Endothelial cell of umbilical vein (primary cell): ENCODE results near the gene RPLP1. TPM values are rescaled to one million over a fixed set of nuclear protein-coding genes. Genes with fewer than 3 reads are reported as not detected.

Source experiments
- BruUV-seq: library from RNA; stranded (reverse); fragments of 400-500 nt; replicated peaks from 2 replicates; lab custom pipeline; 2021; lab: Mats Ljungman, UMichigan
- CTCF ChIA-PET: fragments of 300-600, 350-600 bp; sonication (Branson Sonifier 250); formaldehyde crosslinking; loops from one replicate; lab custom pipeline; 2021; ENCODE audit warnings: antibody characterized with exemption, inconsistent platforms; lab: Charles Lee
- POLR2A ChIA-PET: fragments of 300-600, 350-600 bp; sonication (Branson Sonifier 250); formaldehyde crosslinking; loops from one replicate; lab custom pipeline; 2021; ENCODE audit warnings: antibody characterized with exemption, inconsistent platforms; lab: Charles Lee
- DNase-seq: peaks from one replicate; pipeline ENCODE4 v3.0.0-alpha.2; 2011; ENCODE audit warnings: low read depth, low spot score
- FAIRE-seq: peaks from 2 replicates; lab custom pipeline; 2011; peaks lifted over from hg19 to GRCh38; lab: Jason Lieb, UNC
- H2AFZ ChIP-seq: 2 replicates; pipeline ENCODE4 v1.6.0; 2012; ENCODE audit warnings: low read depth, low read length, control low read depth, inconsistent platforms
- H3K27ac ChIP-seq: 2 replicates; pipeline ENCODE4 v1.5.1; 2011; ENCODE audit warnings: low read depth, mild to moderate bottlenecking, control low read depth, low read length, moderate library complexity; ENCODE audit not compliant: insufficient read depth
- H3K27me3 ChIP-seq, 2 experiments: 2 replicates each; pipeline versions ENCODE4 v1.6.0 to v1.6.1; 2011; ENCODE audit warnings: low read length in 2 of 2, mixed read lengths in 1 of 2; ENCODE audit not compliant: control insufficient read depth in 2 of 2, insufficient read depth in 2 of 2
- H3K36me3 ChIP-seq, 2 experiments: 2 replicates in 1 of 2; 3 replicates in 1 of 2; pipeline ENCODE4 v1.5.1; 2011; ENCODE audit warnings: low read length in 2 of 2, mild to moderate bottlenecking in 1 of 2, moderate library complexity in 1 of 2; ENCODE audit not compliant: control insufficient read depth in 2 of 2, insufficient read depth in 2 of 2; ENCODE audit errors: extremely low read depth in 1 of 2
- H3K4me1 ChIP-seq: 3 replicates; pipeline ENCODE4 v1.5.1; 2011; ENCODE audit warnings: mild to moderate bottlenecking, low read length; ENCODE audit not compliant: control insufficient read depth, insufficient read depth; ENCODE audit errors: extremely low read depth
- H3K4me2 ChIP-seq: 2 replicates; pipeline ENCODE4 v1.6.1; 2011; ENCODE audit warnings: low read length, control low read depth, mixed read lengths; ENCODE audit not compliant: insufficient read depth
- H3K4me3 ChIP-seq, 3 experiments: fragments of 200-600 bp in 1 of 3; sonication (generic), shearing (Covaris generic) in 1 of 3; replicated peaks in 1 of 3; 2 replicates each; pipeline ENCODE4 v1.5.1; 2011 to 2016; ENCODE audit warnings: control low read depth in 3 of 3, low read length in 3 of 3, mild to moderate bottlenecking in 2 of 3, inconsistent platforms in 1 of 3, low read depth in 1 of 3, moderate library complexity in 1 of 3; ENCODE audit not compliant: insufficient read depth in 1 of 3
- H3K79me2 ChIP-seq: 2 replicates; pipeline ENCODE4 v1.6.0; 2012; ENCODE audit warnings: low read length, inconsistent platforms; ENCODE audit not compliant: control insufficient read depth, insufficient read depth
- H3K9ac ChIP-seq: replicated peaks from 2 replicates; pipeline ENCODE3; 2011; ENCODE audit warnings: low read length, control low read depth; ENCODE audit not compliant: insufficient read depth; ENCODE audit errors: extremely low read depth
- H3K9me1 ChIP-seq: replicated peaks from 3 replicates; pipeline ENCODE4 v1.6.0; 2011; ENCODE audit warnings: mild to moderate bottlenecking, low read length; ENCODE audit not compliant: control insufficient read depth, insufficient read depth; ENCODE audit errors: extremely low read depth
- H3K9me3 ChIP-seq: replicated peaks from 2 replicates; pipeline ENCODE4 v1.5.1; 2012; ENCODE audit warnings: low read length, inconsistent platforms; ENCODE audit not compliant: control insufficient read depth, insufficient read depth
- H4K20me1 ChIP-seq: replicated peaks from 2 replicates; pipeline ENCODE3; 2011; ENCODE audit warnings: mild to moderate bottlenecking, low read length; ENCODE audit not compliant: control insufficient read depth, insufficient read depth; ENCODE audit errors: extremely low read depth
- CTCF ChIP-seq, 2 donors: IDR thresholded peaks; 1 replicate in 1 of 2; 2 replicates in 1 of 2; pipeline ENCODE4 v1.5.1; 2011; ENCODE audit warnings: low read length in 2 of 2, mild to moderate bottlenecking in 2 of 2, moderate library complexity in 2 of 2, control low read depth in 1 of 2, inconsistent platforms in 1 of 2, low read depth in 1 of 2; ENCODE audit not compliant: insufficient read depth in 1 of 2; ENCODE audit errors: extremely low read depth in 1 of 2
- EZH2 ChIP-seq: IDR thresholded peaks from 2 replicates; pipeline ENCODE4 v1.6.1; 2012; ENCODE audit warnings: borderline replicate concordance, low read depth, mild to moderate bottlenecking, moderate library complexity, low read length, inconsistent platforms; ENCODE audit not compliant: severe bottlenecking
- FOS ChIP-seq: IDR thresholded peaks from 2 replicates; pipeline ENCODE4 v1.6.1; 2011; ENCODE audit warnings: mild to moderate bottlenecking, low read length, moderate library complexity, borderline replicate concordance; ENCODE audit not compliant: insufficient read depth
- GATA2 ChIP-seq: IDR thresholded peaks from 2 replicates; pipeline ENCODE4 v1.7.0; 2011; ENCODE audit warnings: low read depth, mild to moderate bottlenecking, moderate library complexity, mixed read lengths, low read length; ENCODE audit not compliant: insufficient read length, insufficient read depth
- JUN ChIP-seq: IDR thresholded peaks from 2 replicates; pipeline ENCODE4 v1.6.1; 2011; ENCODE audit warnings: borderline replicate concordance, low read depth; ENCODE audit not compliant: insufficient read length, insufficient read depth
- MYC ChIP-seq: IDR thresholded peaks from one replicate; pipeline ENCODE4 v1.6.1; 2011; ENCODE audit warnings: mild to moderate bottlenecking, low read depth, low read length
- POLR2A ChIP-seq: IDR thresholded peaks from 2 replicates; pipeline ENCODE4 v1.6.1; 2012; ENCODE audit warnings: low read depth, mild to moderate bottlenecking, control low read depth, low read length
- POLR2AphosphoS5 ChIP-seq: IDR thresholded peaks from 2 replicates; pipeline ENCODE4 v1.6.1; 2012; ENCODE audit warnings: low read depth, mild to moderate bottlenecking, control low read depth, low read length, moderate library complexity; ENCODE audit not compliant: insufficient read depth
- dilution Hi-C: fragments of 300-500 bp; cut with MboI; formaldehyde crosslinking; loops from one replicate; pipeline ENCODE4 v1.15.0; 2019; ENCODE audit warnings: low sequenced_read_pairs; ENCODE audit not compliant: extremely low pct_ligation_motif_present
- intact Hi-C: fragments of 100-400 bp; cut with micrococcal nuclease; formaldehyde crosslinking; loops from one replicate; pipeline ENCODE4 v1.10.0; 2022
- polyA plus RNA-seq, 4 experiments: library from polyadenylated mRNA; depleted of rRNA in 3 of 4; stranded (reverse) in 3 of 4; unstranded in 1 of 4; fragments of >200 nt; gene quantifications; 2 replicates each; pipeline versions ENCODE4 v1.2.1 to v1.2.3, GENCODE V29; 2011 to 2012; ENCODE audit warnings: missing spikeins in 1 of 4
- total RNA-seq: library from RNA; stranded (reverse); gene quantifications from 2 replicates; pipeline ENCODE4 v1.2.3, GENCODE V29; 2021
- TF ChIP-seq, protein P1 (sequence below): IDR thresholded peaks from 2 replicates; pipeline ENCODE4 v1.6.1; 2011; ENCODE audit not compliant: insufficient read depth, insufficient read length

RPLP1 gene
- total and polyA plus RNA-seq, 2 donors (not counting 3 experiments of a cell fraction or from before 2014, with no cell fraction given), result 1,603 to 2,985 TPM

- no TSS peak for BruUV-seq
- Histone ChIP-seq H3K4me3 (no peak overlapping the region), H3K9ac (no peak overlapping the region), H3K27ac (no peak overlapping the region), H3K9me3 (no peaks in the 10 kb centered on the region), H3K4me1 (peaks cover 24% of the 10 kb centered on the region), H3K9me1 (no peaks in the 10 kb centered on the region), H3K27me3 (no peaks in the 10 kb centered on the region), H3K4me2 (no peak overlapping the region), H3K36me3 (peaks cover 9 to 19% of the 10 kb centered on the region in 2 experiments), H4K20me1 (peaks cover 9% of the 10 kb centered on the region), H2AFZ (no peak overlapping the region), H3K79me2 (peaks cover 32% of the 10 kb centered on the region)
- FAIRE-seq, result peak; percentile 8
- dilution Hi-C loops, result no loop called here
- TF ChIP-seq FOS, result no peak
- no peak for TF ChIP-seq MYC
- TF ChIP-seq EZH2, result no peak
- no peak for TF ChIP-seq GATA2
- TF ChIP-seq, protein P1, sequence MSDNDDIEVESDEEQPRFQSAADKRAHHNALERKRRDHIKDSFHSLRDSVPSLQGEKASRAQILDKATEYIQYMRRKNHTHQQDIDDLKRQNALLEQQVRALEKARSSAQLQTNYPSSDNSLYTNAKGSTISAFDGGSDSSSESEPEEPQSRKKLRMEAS, result no peak
- TF ChIP-seq CTCF (IDR thresholded peaks at IDR 0.05; ENCODE audit: extremely low read depth in 1 of 2, insufficient read depth in 1 of 2, low read depth in 1 of 2, low read length in 2 of 2), result no peak
- no peak for TF ChIP-seq POLR2AphosphoS5
- TF ChIP-seq JUN, result no peak
- TF ChIP-seq POLR2A, result no peak
- POLR2A ChIA-PET, result interaction anchor here (0.7 to 3.4 kb wide), 3 partner anchors 12 to 1787 kb away, joined by 4 to 44 read pairs (median 8); no protein-coding TSS in a partner anchor
- CTCF ChIA-PET, result interaction anchor here (0.9 to 4.3 kb wide), 4 partner anchors 11 to 57 kb away, joined by 3 to 30 read pairs (median 6); no protein-coding TSS in a partner anchor
- DNase-seq, result no peak
- intact Hi-C loops, result no loop called here
Measured at GRCh38 chr15:69450968-69451695, 1.5 kb upstream of the RPLP1 start.
